Kidney capillary endothelial cell (primary cell): ENCODE measurements around the gene ITGBL1.

Experiments
- DNase-seq: peaks from one replicate; pipeline ENCODE4 v3.0.0-alpha.2; 2018; ENCODE audit warnings: low spot score

Gene ITGBL1

DNA sequence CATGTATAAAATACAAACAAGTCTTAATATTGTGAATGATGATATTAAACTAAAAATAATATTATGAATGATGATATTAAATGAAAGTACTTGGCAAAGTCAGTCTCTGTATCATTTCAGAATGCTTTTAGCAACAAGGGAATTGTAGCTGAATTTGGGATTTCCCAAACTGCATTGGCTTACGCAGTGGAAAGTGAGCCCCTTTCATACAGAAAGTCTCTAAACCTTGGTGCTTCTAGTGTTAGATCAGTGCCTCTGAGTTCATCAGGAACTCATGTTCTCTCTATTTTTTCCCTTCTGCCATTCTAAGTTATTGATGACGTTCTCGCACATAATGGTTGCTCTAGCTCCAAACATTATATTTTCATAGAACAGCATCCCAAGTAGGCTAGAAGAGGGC lies 300.0 kb downstream of the ITGBL1 start:
- DNase-seq, result no peak

DNA sequence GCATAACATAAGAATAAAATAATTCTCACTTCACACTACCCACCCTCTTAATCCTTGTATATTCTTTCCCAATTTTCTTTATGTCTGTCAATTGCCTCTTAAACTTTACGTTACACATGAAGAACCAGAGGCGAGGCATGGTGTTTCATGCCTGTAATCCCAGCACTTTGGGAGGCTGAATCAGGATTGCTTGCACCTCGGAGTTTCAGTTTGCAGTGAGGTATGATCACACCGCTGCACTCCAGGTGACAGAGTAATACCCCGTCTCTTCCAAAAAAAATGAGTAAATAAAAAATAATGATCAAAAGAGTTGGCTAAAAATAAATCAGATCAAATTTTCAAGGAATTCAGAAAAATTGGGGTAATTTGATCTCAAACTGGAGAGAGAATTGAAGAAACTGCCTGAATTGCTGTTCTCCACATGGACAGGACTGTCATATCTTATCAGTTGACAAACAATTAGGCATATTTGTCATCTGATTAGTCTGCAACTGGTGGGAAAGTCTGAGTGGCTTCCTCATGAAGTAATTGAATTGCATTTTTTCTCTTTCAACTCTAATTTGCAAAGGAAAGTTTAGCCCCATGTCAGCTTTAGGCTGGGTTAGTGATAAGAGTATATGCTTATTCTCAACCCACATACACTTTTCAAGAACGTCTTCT lies 302.9 kb downstream of the ITGBL1 start:
- DNase-seq, result no peak

DNA sequence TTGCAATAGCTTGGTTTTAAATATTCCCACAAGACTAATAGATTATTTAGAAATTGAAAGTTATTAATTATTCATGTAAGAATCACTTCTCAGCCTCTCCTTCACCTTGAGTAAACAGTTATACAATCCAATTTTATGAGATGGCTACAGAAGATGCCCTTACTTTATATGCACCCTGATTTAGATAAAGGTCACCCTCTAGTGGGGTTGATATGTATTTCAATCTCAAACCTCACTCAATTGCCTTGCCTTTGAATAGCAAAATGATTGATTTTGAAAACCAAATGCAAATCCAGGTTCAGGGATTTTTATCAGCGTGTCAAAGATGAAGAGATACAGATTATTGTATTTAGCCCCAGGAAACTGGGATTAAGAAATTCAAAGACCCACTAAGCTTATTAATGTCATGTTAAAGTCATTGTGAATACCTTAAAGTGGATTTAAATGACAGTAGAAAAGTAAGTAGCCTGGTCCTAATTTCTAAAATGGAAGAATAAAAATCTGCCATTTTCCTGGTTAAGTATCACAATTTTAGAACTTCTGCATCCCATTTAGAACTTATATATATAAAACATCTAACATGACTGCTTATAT lies 305.1 kb downstream of the ITGBL1 start:
- peak; percentile 31 for DNase-seq

DNA sequence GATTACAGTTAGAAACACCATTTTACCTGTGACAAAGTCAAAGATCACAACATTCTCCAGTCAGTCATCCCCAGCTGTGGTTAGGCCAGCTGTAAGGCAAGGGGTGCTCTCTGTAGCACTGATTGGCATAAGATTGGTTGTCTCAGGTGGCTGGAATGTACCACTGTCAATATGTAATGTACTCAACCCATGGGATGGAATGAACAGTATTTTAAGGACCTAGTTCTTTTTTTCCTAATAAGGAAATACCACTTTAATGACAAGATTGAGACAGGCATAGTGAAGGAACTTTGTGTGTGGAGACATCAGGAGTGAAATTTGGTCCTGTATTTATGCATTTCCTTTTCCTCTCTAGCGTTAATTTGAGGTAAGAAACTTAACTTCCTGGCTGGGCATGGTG lies 310.7 kb downstream of the ITGBL1 start:
- no peak for DNase-seq
